CD14-positive monocyte (primary cell): ENCODE measurements around the gene FUT8. TPM values are rescaled to one million over a fixed set of nuclear protein-coding genes. Genes with fewer than 3 reads are reported as not detected.

Source experiments
- DNase-seq, 3 donors: peaks; one replicate each; pipeline ENCODE4 v3.0.0-alpha.2; 2011 to 2022
- H2AFZ ChIP-seq: 2 replicates; pipeline ENCODE4 v1.6.0; 2012; ENCODE audit warnings: mild to moderate bottlenecking, low read depth, low read length, inconsistent platforms; ENCODE audit not compliant: insufficient read depth, poor library complexity, severe bottlenecking
- H3K27ac ChIP-seq, 2 donors: 1 replicate in 1 of 2; 2 replicates in 1 of 2; pipeline ENCODE4 v1.5.1; 2012 to 2013; ENCODE audit warnings: low read length in 2 of 2, control low read depth in 1 of 2, inconsistent platforms in 1 of 2, low read depth in 1 of 2, mild to moderate bottlenecking in 1 of 2
- H3K27me3 ChIP-seq, 2 donors: one replicate each; pipeline versions ENCODE4 v1.6.0 to v1.6.1; 2011 to 2013; ENCODE audit warnings: low read length in 2 of 2; ENCODE audit not compliant: control insufficient read depth in 2 of 2, insufficient read depth in 2 of 2
- H3K36me3 ChIP-seq, 2 donors: replicated peaks in 1 of 2; 1 replicate in 1 of 2; 2 replicates in 1 of 2; pipeline versions ENCODE4 v1.5.1 to v1.6.1; 2012 to 2013; ENCODE audit warnings: low read length in 2 of 2, control low read depth in 1 of 2, inconsistent platforms in 1 of 2, mild to moderate bottlenecking in 1 of 2; ENCODE audit not compliant: insufficient read depth in 2 of 2, control insufficient read depth in 1 of 2
- H3K4me1 ChIP-seq, 2 donors: 1 replicate in 1 of 2; 2 replicates in 1 of 2; pipeline versions ENCODE4 v1.5.1 to v1.6.1; 2012 to 2013; ENCODE audit warnings: low read length in 2 of 2, control low read depth in 1 of 2, inconsistent platforms in 1 of 2, mild to moderate bottlenecking in 1 of 2, moderate library complexity in 1 of 2; ENCODE audit not compliant: insufficient read depth in 2 of 2, control insufficient read depth in 1 of 2
- H3K4me2 ChIP-seq: replicated peaks from 2 replicates; pipeline ENCODE3; 2012; ENCODE audit warnings: low read length, moderate library complexity, mild to moderate bottlenecking; ENCODE audit not compliant: poor library complexity, severe bottlenecking; ENCODE audit errors: extremely low read depth
- H3K4me3 ChIP-seq, 3 experiments: fragments of 200-600 bp in 1 of 3; sonication (generic) in 1 of 3; replicated peaks in 1 of 3; 1 replicate in 2 of 3; 2 replicates in 1 of 3; pipeline ENCODE4 v1.5.1; 2011 to 2013; ENCODE audit warnings: low read length in 3 of 3, mild to moderate bottlenecking in 3 of 3, control low read depth in 2 of 3, low read depth in 2 of 3, inconsistent platforms in 1 of 3, moderate library complexity in 1 of 3
- H3K79me2 ChIP-seq: 2 replicates; pipeline ENCODE4 v1.6.0; 2012; ENCODE audit warnings: mild to moderate bottlenecking, control low read depth, inconsistent platforms, low read length, moderate library complexity; ENCODE audit not compliant: insufficient read depth
- H3K9ac ChIP-seq: 2 replicates; pipeline ENCODE4 v1.6.0; 2017; ENCODE audit warnings: low read length, mild to moderate bottlenecking; ENCODE audit not compliant: insufficient read depth, poor library complexity, severe bottlenecking
- H3K9me3 ChIP-seq, 2 donors: replicated peaks in 1 of 2; 1 replicate in 1 of 2; 2 replicates in 1 of 2; pipeline versions ENCODE4 v1.5.1 to v1.6.1; 2012 to 2013; ENCODE audit warnings: low read length in 2 of 2, control low read depth in 1 of 2; ENCODE audit not compliant: control insufficient read depth in 1 of 2, insufficient read depth in 1 of 2
- H4K20me1 ChIP-seq: 2 replicates; pipeline ENCODE4 v1.6.0; 2012; ENCODE audit warnings: mild to moderate bottlenecking, low read length, control low read depth, moderate library complexity; ENCODE audit not compliant: insufficient read depth
- H3K27ac Mint-ChIP-seq, 7 donors: one replicate each; pipeline ENCODE4 v1.8.0; 2020; ENCODE audit warnings: mild to moderate bottlenecking in 7 of 7, mixed read lengths in 7 of 7, moderate library complexity in 6 of 7, inconsistent platforms in 2 of 7
- H3K27me3 Mint-ChIP-seq, 3 donors: one replicate each; pipeline ENCODE4 v1.8.0; 2021 to 2022; ENCODE audit warnings: low read depth in 3 of 3, mild to moderate bottlenecking in 3 of 3, mixed read lengths in 3 of 3, moderate library complexity in 3 of 3, inconsistent platforms in 1 of 3
- H3K36me3 Mint-ChIP-seq, 2 donors: one replicate each; pipeline ENCODE4 v1.8.0; 2020; ENCODE audit warnings: mixed read lengths in 2 of 2, inconsistent platforms in 1 of 2, mild to moderate bottlenecking in 1 of 2
- H3K4me1 Mint-ChIP-seq: one replicate; pipeline ENCODE4 v1.8.0; 2020; ENCODE audit warnings: mild to moderate bottlenecking, mixed read lengths
- H3K4me3 Mint-ChIP-seq, 2 donors: one replicate each; pipeline ENCODE4 v1.8.0; 2020; ENCODE audit warnings: mild to moderate bottlenecking in 2 of 2, mixed read lengths in 2 of 2, moderate library complexity in 1 of 2
- H3K9me3 Mint-ChIP-seq, 7 donors: one replicate each; pipeline ENCODE4 v1.8.0; 2020 to 2022; ENCODE audit warnings: mixed read lengths in 7 of 7, mild to moderate bottlenecking in 6 of 7, moderate library complexity in 6 of 7, inconsistent platforms in 2 of 7
- WGBS: methylation state at CpG from one replicate; pipeline ENCODE4 v1.1.5; 2013; ENCODE audit warnings: missing lambda C conversion rate; ENCODE audit not compliant: insufficient coverage; 5-methylcytosine and 5-hydroxymethylcytosine counted together
- intact Hi-C, 2 donors: fragments of 100-400 bp; cut with micrococcal nuclease; formaldehyde crosslinking; loops; one replicate each; pipeline versions ENCODE4 v1.15.0 to v1.15.1; 2023
- polyA plus RNA-seq, 3 donors: library from polyadenylated mRNA; depleted of rRNA in 1 of 3; unstranded in 2 of 3; stranded (reverse) in 1 of 3; fragments of 300-500 nt in 2 of 3; fragments of >200 nt in 1 of 3; fragmentation: Illumina TruSeq in 2 of 3; gene quantifications; 1 replicate in 2 of 3; 2 replicates in 1 of 3; pipeline ENCODE4 v1.2.3, GENCODE V29; 2012 to 2021
- TF ChIP-seq, protein P1 (sequence below): fragments of 200-600 bp; IDR thresholded peaks from one replicate; pipeline ENCODE4 v1.8.0; 2022; ENCODE audit warnings: antibody characterized with exemption, mild to moderate bottlenecking

The FUT8 gene
- polyA plus RNA-seq, 3 donors = 1.6 to 5.1 (median 5.0) TPM

DNA sequence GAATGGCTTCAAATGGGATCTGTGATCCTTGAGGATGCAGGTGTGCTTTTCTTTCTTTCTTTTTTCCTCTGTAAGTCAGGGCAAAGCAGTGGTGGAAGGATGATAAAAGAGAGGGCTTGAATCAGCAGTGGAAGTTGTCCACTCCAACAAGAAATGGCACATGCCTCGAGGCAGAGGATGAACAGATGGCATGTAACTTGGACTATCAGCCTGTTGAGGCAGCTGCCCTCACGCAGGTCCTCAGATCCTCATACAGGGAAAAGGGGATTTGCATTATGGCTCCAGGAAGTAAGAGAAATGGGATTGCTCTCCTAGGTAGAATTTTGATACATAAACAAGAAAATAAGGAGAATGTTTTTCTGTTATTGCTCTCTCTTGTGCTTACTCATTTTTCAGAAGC, 368.0 kb downstream of the FUT8 start:
- Mint-ChIP-seq H3K36me3 (no peaks in the 10 kb centered on the region), H3K27me3 (peaks cover 0 to 3% (median 1%) of the 10 kb centered on the region in 3 donors), H3K27ac (no peak overlapping the region), H3K4me1 (no peaks in the 10 kb centered on the region), H3K4me3 (no peak overlapping the region), H3K9me3 (no peaks in the 10 kb centered on the region)
- Histone ChIP-seq H4K20me1 (no peaks in the 10 kb centered on the region), H3K27me3 (no peaks in the 10 kb centered on the region), H3K4me2 (no peak overlapping the region), H3K36me3 (no peaks in the 10 kb centered on the region), H3K4me3 (no peak overlapping the region), H3K9ac (no peak overlapping the region), H3K27ac (no peak overlapping the region), H3K79me2 (no peaks in the 10 kb centered on the region), H2AFZ (no peak overlapping the region), H3K4me1 (no peaks in the 10 kb centered on the region), H3K9me3 (no peaks in the 10 kb centered on the region)
- WGBS = 80% methylated on average over 1 of the region's 2 CpGs
- intact Hi-C loops = no loop called here
- no peak for DNase-seq
- TF ChIP-seq, protein P1, sequence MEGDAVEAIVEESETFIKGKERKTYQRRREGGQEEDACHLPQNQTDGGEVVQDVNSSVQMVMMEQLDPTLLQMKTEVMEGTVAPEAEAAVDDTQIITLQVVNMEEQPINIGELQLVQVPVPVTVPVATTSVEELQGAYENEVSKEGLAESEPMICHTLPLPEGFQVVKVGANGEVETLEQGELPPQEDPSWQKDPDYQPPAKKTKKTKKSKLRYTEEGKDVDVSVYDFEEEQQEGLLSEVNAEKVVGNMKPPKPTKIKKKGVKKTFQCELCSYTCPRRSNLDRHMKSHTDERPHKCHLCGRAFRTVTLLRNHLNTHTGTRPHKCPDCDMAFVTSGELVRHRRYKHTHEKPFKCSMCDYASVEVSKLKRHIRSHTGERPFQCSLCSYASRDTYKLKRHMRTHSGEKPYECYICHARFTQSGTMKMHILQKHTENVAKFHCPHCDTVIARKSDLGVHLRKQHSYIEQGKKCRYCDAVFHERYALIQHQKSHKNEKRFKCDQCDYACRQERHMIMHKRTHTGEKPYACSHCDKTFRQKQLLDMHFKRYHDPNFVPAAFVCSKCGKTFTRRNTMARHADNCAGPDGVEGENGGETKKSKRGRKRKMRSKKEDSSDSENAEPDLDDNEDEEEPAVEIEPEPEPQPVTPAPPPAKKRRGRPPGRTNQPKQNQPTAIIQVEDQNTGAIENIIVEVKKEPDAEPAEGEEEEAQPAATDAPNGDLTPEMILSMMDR = no peak

DNA sequence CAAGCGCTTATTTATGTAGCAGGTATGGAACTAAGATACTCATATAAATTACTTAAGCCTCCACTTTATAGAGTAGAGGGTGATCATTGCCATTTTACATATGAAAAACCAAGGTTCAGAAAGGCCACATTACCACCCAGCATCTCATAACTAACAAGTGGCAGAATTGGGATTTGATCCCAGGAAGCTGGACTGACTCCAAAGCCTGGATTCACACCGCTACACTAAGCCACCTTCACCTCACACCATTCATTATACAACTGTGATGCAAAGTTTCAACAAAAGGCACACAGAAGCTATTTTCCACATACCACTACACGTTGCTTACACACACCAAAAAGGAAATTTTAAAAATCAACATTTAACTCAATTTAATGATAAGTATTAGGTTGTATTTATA, 370.6 kb downstream of the FUT8 start:
- H3K79me2 ChIP-seq = no peaks in the 10 kb centered on the region
- TF ChIP-seq, protein P1 = no peak
- H3K4me1 Mint-ChIP-seq = no peaks in the 10 kb centered on the region
- DNase-seq = no peak
- H3K9me3 ChIP-seq = no peaks in the 10 kb centered on the region
- H3K9me3 Mint-ChIP-seq = no peaks in the 10 kb centered on the region
- no peaks in the 10 kb centered on the region for H3K27me3 ChIP-seq
- H3K36me3 ChIP-seq = no peaks in the 10 kb centered on the region
- no peak overlapping the region for H3K27ac ChIP-seq
- H3K4me2 ChIP-seq = no peak overlapping the region
- H3K9ac ChIP-seq = no peak overlapping the region
- no peak overlapping the region for H2AFZ ChIP-seq
- H3K27me3 Mint-ChIP-seq = peaks cover 0 to 3% (median 1%) of the 10 kb centered on the region in 3 donors
- no peaks in the 10 kb centered on the region for H3K4me1 ChIP-seq
- WGBS = 89% methylated on average over 1 of the region's 3 CpGs
- no peaks in the 10 kb centered on the region for H3K36me3 Mint-ChIP-seq
- intact Hi-C loops = no loop called here
- no peak overlapping the region for H3K4me3 ChIP-seq
- H3K4me3 Mint-ChIP-seq = no peak overlapping the region
- no peaks in the 10 kb centered on the region for H4K20me1 ChIP-seq
- H3K27ac Mint-ChIP-seq = no peak overlapping the region
